IPS DF 6.9 (cell line): ENCODE data around the gene TSPAN17.

Source experiments
- DNase-seq: peaks from one replicate; pipeline ENCODE4 v3.0.0-alpha.2; 2013; ENCODE audit warnings: low read depth, low spot score
- H3K27ac ChIP-seq: one replicate; pipeline ENCODE4 v1.5.1; 2013; ENCODE audit warnings: low read length, control low read depth
- H3K27me3 ChIP-seq: 2 replicates; pipeline ENCODE4 v1.6.1; 2013; ENCODE audit warnings: mild to moderate bottlenecking, low read length; ENCODE audit not compliant: control insufficient read depth, insufficient read depth
- H3K36me3 ChIP-seq: 2 replicates; pipeline ENCODE4 v1.6.1; 2013; ENCODE audit warnings: low read length; ENCODE audit not compliant: control insufficient read depth, insufficient read depth
- H3K4me1 ChIP-seq: 2 replicates; pipeline ENCODE4 v1.6.1; 2013; ENCODE audit warnings: low read length; ENCODE audit not compliant: control insufficient read depth, insufficient read depth
- H3K4me3 ChIP-seq: 2 replicates; pipeline ENCODE4 v1.5.1; 2013; ENCODE audit warnings: mild to moderate bottlenecking, low read length
- H3K9me3 ChIP-seq: 2 replicates; pipeline ENCODE4 v1.6.1; 2013; ENCODE audit warnings: low read length, inconsistent platforms; ENCODE audit not compliant: control insufficient read depth, insufficient read depth
- WGBS: extraction: QIAGEN DNeasy Blood & Tissue Kit; methylation state at CpG from one replicate; pipeline ENCODE4 v1.1.7; 2013; ENCODE audit warnings: mixed read lengths, missing lambda C conversion rate; ENCODE audit not compliant: insufficient read length, insufficient coverage; 5-methylcytosine and 5-hydroxymethylcytosine counted together

The TSPAN17 gene

GRCh38 chr5:176670449-176670848, 23.2 kb downstream of the TSPAN17 start:
- no peaks in the 10 kb centered on the region for H3K27me3 ChIP-seq
- no peaks in the 10 kb centered on the region for H3K36me3 ChIP-seq
- WGBS, result no CpG with 5 or more reads among the region's 8 CpGs
- no peak overlapping the region for H3K4me3 ChIP-seq
- H3K4me1 ChIP-seq, result no peaks in the 10 kb centered on the region
- no peaks in the 10 kb centered on the region for H3K9me3 ChIP-seq
- no peak for DNase-seq
- H3K27ac ChIP-seq, result no peak overlapping the region

GRCh38 chr5:176671399-176671798, 24.1 kb downstream of the TSPAN17 start:
- no peaks in the 10 kb centered on the region for H3K27me3 ChIP-seq
- H3K4me1 ChIP-seq, result no peaks in the 10 kb centered on the region; the same call in 1 of the 2 replicates
- no peaks in the 10 kb centered on the region for H3K9me3 ChIP-seq
- no CpG with 5 or more reads among the region's 4 CpGs for WGBS
- H3K4me3 ChIP-seq, result no peak overlapping the region
- DNase-seq, result no peak
- H3K36me3 ChIP-seq, result no peaks in the 10 kb centered on the region
- H3K27ac ChIP-seq, result no peak overlapping the region

- Histone ChIP-seq H3K9me3 (no peaks in the 10 kb centered on the region), H3K36me3 (no peaks in the 10 kb centered on the region), H3K4me1 (no peaks in the 10 kb centered on the region; the same call in 1 of the 2 replicates), H3K4me3 (no peak overlapping the region), H3K27ac (no peak overlapping the region), H3K27me3 (no peaks in the 10 kb centered on the region)
- WGBS, result no CpG with 5 or more reads among the region's 18 CpGs
- no peak for DNase-seq
These were observed 24.8 kb downstream of the TSPAN17 start for GRCh38 chr5:176671890-176672747.

GRCh38 chr5:176673651-176674583, 26.6 kb downstream of the TSPAN17 start:
- no peak overlapping the region for H3K27ac ChIP-seq
- no peaks in the 10 kb centered on the region for H3K36me3 ChIP-seq
- no peak for DNase-seq
- H3K9me3 ChIP-seq, result no peaks in the 10 kb centered on the region
- WGBS, result no CpG with 5 or more reads among the region's 18 CpGs
- no peak overlapping the region for H3K4me3 ChIP-seq
- no peaks in the 10 kb centered on the region for H3K27me3 ChIP-seq
- no peaks in the 10 kb centered on the region; the same call in 1 of the 2 replicates for H3K4me1 ChIP-seq

GRCh38 chr5:176674799-176675198, 27.5 kb downstream of the TSPAN17 start:
- no peaks in the 10 kb centered on the region for H3K9me3 ChIP-seq
- H3K4me3 ChIP-seq, result no peak overlapping the region
- no peaks in the 10 kb centered on the region for H3K36me3 ChIP-seq
- no peak for DNase-seq
- H3K27me3 ChIP-seq, result peaks cover 4% of the 10 kb centered on the region; the same call in 1 of the 2 replicates
- no peaks in the 10 kb centered on the region; the same call in 1 of the 2 replicates for H3K4me1 ChIP-seq
- H3K27ac ChIP-seq, result no peak overlapping the region
- no CpG with 5 or more reads among the region's 17 CpGs for WGBS

GRCh38 chr5:176675676-176676360, 28.5 kb downstream of the TSPAN17 start:
- DNase-seq, result no peak
- H3K36me3 ChIP-seq, result no peaks in the 10 kb centered on the region
- WGBS, result no CpG with 5 or more reads among the region's 19 CpGs
- no peak overlapping the region for H3K4me3 ChIP-seq
- H3K27ac ChIP-seq, result no peak overlapping the region
- no peaks in the 10 kb centered on the region; the same call in 1 of the 2 replicates for H3K4me1 ChIP-seq
- H3K9me3 ChIP-seq, result no peaks in the 10 kb centered on the region
- H3K27me3 ChIP-seq, result peaks cover 4% of the 10 kb centered on the region; the same call in 1 of the 2 replicates

- Histone ChIP-seq H3K27ac (no peak overlapping the region), H3K4me3 (no peak overlapping the region), H3K4me1 (no peaks in the 10 kb centered on the region; the same call in 1 of the 2 replicates), H3K27me3 (peaks cover 4% of the 10 kb centered on the region; the same call in 1 of the 2 replicates), H3K36me3 (no peaks in the 10 kb centered on the region), H3K9me3 (no peaks in the 10 kb centered on the region)
- DNase-seq, result no peak
- no CpG with 5 or more reads among the region's 10 CpGs for WGBS
These were observed 29.1 kb downstream of the TSPAN17 start for GRCh38 chr5:176676361-176676824.

GRCh38 chr5:176677209-176677939, 30.1 kb downstream of the TSPAN17 start:
- no peak for DNase-seq
- Histone ChIP-seq H3K9me3 (no peaks in the 10 kb centered on the region), H3K27ac (no peak overlapping the region), H3K4me1 (no peaks in the 10 kb centered on the region; the same call in 1 of the 2 replicates), H3K27me3 (peaks cover 4% of the 10 kb centered on the region; the same call in 1 of the 2 replicates), H3K4me3 (no peak overlapping the region), H3K36me3 (no peaks in the 10 kb centered on the region)
- no CpG with 5 or more reads among the region's 12 CpGs for WGBS

GRCh38 chr5:176678584-176678983, 31.3 kb downstream of the TSPAN17 start:
- peaks cover 4% of the 10 kb centered on the region; the same call in 1 of the 2 replicates for H3K27me3 ChIP-seq
- no peaks in the 10 kb centered on the region for H3K9me3 ChIP-seq
- no peaks in the 10 kb centered on the region; the same call in 1 of the 2 replicates for H3K4me1 ChIP-seq
- no peak overlapping the region for H3K4me3 ChIP-seq
- no peak for DNase-seq
- no peaks in the 10 kb centered on the region for H3K36me3 ChIP-seq
- H3K27ac ChIP-seq, result no peak overlapping the region
- WGBS, result no CpG with 5 or more reads among the region's 5 CpGs
